GM19395 (cell line): Measurements from ENCODE around the gene NOTCH1.

Experiments used
- ATAC-seq: cut with Tn5 transposase; IDR thresholded peaks from one replicate; pipeline ENCODE4 v1.9.1; 2021; ENCODE audit warnings: mild to moderate bottlenecking, moderate library complexity; ENCODE audit not compliant: unreplicated experiment

The NOTCH1 gene

GRCh38 chr9:136545965-136546696 lies at the start of gene NOTCH1:
Gene NOTCH1, minus strand, starts transcription at chr9:136546048. Its CDS starts 262 bp downstream, at chr9:136545786.
- peak; percentile 66 for ATAC-seq

- no peak for ATAC-seq
These were observed 48.6 kb upstream of the NOTCH1 start for GRCh38 chr9:136594492-136594891.

GRCh38 chr9:136593581-136593980 lies 47.7 kb upstream of the NOTCH1 start:
- no peak for ATAC-seq

GRCh38 chr9:136592666-136593065 lies 46.8 kb upstream of the NOTCH1 start:
- ATAC-seq, result no peak

- ATAC-seq, result no peak
These were observed 45.2 kb upstream of the NOTCH1 start for GRCh38 chr9:136590821-136591752.

GRCh38 chr9:136589766-136590763 lies 44.2 kb upstream of the NOTCH1 start:
- ATAC-seq, result no peak

- ATAC-seq, result no peak
These were observed 43.0 kb upstream of the NOTCH1 start for GRCh38 chr9:136588663-136589464.

GRCh38 chr9:136587944-136588662 lies 42.3 kb upstream of the NOTCH1 start:
- no peak for ATAC-seq

GRCh38 chr9:136587145-136587943 lies 41.5 kb upstream of the NOTCH1 start:
- no peak for ATAC-seq

- no peak for ATAC-seq
These were observed 40.6 kb upstream of the NOTCH1 start for GRCh38 chr9:136586391-136586953.

GRCh38 chr9:136585531-136586120 lies 39.8 kb upstream of the NOTCH1 start:
- no peak for ATAC-seq

- ATAC-seq, result no peak
These were observed 39.1 kb upstream of the NOTCH1 start for GRCh38 chr9:136584934-136585333.

- no peak for ATAC-seq
These were observed 38.6 kb upstream of the NOTCH1 start for GRCh38 chr9:136584401-136584932.

GRCh38 chr9:136582977-136583735 lies 37.3 kb upstream of the NOTCH1 start:
- no peak for ATAC-seq

GRCh38 chr9:136581614-136582447 lies 36.0 kb upstream of the NOTCH1 start:
- ATAC-seq, result no peak
